ENCODE data around the gene RPS6KA2. TPM values are rescaled to one million over a fixed set of nuclear protein-coding genes. Genes with fewer than 3 reads are reported as not detected.

RPS6KA2 gene
- total RNA-seq = 33.2 TPM

DNA sequence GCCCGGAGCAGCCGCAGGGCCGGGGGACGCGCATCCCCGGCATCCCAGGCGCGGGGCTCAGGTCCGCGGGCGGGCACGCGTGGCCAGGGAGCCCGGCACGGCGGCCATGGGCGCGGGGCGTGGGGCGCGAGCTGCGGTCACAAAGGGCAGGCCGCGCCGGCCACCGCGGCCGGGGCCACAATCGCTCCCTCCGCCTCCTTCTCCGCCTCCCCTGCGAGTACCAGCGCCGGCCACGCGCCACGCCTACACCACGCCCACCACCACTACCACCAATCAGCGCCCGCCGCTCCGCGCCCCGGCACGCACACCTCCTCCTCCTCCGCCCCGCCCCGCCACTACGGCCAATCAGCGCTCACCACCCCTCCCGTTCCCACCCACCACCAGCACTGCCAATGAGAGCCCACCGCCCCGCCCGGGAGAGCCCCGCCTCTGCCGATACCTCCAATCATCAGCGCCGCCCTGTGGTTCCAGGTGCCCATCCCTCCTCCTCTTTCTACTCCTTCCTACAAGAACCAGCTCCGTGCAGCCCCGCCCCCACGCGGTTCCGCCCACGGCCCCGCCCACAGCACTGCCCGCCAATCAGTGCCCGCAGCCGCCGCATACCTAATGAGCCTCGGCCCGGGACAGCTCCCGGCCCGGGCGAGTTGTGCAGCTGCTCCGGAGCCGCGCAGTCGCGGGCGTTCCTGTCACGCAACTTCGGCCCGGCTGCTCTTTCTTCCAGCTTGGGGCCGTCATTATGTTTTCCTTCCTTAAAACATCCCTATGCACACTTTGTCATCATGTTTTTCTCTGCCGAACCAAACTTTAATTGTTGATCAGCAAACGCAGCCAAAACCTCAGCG is at the start of gene RPS6KA2:
Gene RPS6KA2 (minus strand): TSS at position 219 of the 842 bp plus-strand sequence. CDS start 232 bp downstream, outside the sequence.
- DNase-seq = peak; percentile 100

DNA sequence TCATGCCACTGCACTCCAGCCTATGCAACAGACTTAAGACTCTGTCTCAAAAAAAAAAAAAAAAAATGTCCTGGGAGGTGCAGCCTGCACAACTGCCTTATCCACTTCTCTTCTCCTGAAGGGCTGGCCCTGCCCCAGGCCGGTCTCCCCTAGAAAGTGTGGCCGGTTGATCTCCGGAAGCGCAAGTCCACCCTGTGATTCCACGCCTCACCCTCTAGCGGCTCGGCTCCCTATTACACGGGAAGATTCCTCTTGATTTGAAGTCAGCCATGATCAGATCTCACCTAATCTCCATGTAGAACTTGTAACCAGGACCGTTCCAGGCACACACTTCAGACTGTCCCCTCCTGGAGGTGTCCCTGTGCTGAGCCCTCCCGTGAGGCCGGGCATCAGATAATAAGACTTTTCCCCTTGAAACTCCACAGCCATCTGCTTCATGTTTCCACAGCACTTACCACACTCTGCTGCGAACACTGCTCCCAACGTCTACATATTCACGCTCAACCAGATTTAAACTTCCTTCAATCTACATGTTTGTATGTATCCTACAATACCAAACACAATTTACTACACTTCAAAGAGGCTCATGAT is 49.3 kb upstream of the RPS6KA2 start:
- DNase-seq = no peak

DNA sequence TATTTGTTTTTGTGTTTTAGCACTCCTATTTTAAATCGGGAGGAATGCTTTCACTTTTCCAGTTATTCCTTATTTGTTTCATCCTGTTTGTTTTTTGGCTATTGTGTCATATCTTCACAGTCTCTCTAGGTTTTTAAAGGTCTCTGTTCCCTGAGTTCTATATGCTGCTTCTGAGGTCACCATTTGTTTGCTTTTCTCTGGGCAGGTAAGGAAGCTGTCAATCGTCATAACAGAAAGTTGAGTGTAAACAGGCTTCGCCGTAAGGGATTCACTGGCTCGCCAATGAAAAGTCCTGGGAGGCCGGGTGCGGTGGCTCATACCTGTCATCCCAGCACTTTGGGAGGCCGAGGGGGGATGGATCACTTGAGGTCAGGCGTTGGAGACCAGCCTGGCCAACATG is 48.7 kb upstream of the RPS6KA2 start:
- DNase-seq = no peak

DNA sequence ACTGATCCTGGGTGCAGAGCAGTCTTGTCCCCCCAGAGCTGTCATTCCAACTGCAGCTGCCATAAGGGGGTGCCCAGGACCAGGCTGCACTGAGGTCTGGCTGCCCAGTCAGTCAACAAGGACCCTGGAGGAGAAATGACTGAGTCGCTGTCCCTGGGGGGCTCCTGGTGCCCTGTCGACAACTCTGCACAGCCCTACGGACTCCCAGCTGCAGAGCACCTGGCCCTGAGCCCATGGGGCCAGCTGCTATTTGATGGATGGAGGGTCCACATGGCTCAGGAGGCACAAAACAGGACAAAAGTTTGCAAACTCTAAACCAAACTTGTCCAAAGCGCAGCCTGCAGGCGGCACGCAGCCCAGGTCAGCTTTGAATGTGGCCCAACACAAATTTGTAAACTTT is 46.3 kb upstream of the RPS6KA2 start:
- no peak for DNase-seq

DNA sequence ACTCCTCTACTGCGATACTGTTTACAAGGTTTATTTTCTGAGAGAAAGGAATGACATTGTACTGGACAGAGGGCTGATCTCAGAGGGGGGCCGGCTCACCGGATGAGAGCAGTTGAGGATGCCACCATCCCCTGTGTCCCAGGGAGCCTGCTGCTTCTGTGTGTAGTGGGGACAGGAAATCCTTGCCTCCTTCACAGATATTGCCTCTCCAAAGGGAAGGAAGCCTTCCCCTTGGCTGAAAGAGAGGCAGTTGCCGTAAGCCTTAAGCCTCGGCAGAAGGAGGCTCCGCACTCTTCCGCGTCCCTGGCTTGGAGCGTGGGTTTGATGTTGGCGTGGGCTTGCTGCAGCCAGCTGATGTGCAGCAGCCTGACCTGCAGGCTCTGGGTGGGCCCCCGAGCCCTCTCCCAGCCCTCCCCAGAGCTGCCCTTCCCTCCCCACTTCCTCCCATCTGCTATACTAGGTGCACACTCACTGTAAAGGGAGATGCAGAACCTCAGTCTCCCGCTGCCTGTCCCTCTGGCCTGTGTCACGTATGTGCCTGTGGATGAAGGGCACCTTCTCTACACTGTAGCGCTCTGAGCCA is 45.7 kb upstream of the RPS6KA2 start:
- no peak for DNase-seq

DNA sequence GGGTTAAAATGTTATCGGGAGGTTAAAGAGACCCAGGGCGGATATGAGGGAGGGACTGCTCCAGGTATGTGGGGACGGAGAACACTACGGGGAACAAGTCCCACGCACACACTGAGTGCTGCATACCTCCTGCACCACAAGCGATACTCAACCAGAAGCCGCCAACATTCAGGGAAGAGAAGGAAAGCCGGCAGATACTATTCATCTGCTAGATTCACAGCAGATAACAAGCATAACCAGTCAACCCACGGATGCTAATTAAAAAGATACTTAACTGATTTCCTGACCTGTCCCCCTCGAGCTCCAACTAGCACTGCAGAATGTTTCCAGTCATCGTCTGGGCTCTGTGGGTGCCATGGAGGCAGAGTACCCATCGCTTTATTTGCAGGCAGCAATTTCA is 45.1 kb upstream of the RPS6KA2 start:
- DNase-seq = no peak

DNA sequence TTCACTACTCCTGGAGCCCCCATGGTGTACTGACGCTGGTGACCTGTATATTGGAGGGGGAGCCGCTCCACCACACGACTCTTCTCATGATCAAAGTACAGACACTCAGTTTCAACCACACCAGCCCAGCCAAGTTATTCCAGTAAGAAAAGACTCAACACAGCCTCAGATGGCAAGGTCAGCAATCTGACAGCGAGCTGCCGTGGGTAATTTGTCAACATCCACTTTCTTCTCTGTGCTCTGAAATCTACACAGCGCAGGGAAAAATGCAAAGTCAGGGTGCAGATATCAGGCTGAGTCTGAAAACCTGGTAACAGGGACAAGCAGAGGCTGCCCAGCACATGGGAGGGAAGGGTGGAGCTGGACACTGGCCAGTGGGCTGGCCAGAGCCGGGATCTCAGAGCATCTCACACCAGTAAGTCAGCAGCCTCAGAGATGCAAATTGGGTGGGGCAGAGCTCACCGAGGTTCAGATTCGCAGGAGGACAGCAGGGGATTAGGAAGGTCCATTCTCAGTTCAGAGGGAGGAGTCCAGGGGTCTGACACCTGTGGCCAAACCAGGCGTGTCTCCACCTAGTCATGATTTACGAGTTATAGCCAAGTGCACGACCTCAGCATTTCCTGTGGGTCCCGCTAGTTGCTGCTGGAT is 44.5 kb upstream of the RPS6KA2 start:
- DNase-seq = no peak

DNA sequence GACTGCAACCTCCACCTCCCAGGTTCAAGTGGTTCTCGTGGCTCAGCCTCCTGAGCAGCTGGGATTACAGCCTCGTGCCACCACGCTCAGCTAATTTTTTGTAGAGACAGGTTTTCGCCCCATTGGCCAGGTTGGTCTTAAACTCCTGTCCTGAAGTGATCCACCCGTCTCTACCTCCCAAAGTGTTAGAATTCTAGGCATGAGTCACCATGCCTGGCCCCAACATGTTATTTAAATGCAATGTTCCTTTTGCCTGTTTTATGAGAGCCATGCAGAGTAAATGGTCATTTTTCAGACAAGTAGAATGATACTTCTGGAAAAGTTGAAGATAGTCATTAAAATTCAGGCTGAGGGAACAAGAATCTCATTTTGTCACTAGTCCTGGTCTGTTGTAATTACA is 43.8 kb upstream of the RPS6KA2 start:
- no peak for DNase-seq

DNA sequence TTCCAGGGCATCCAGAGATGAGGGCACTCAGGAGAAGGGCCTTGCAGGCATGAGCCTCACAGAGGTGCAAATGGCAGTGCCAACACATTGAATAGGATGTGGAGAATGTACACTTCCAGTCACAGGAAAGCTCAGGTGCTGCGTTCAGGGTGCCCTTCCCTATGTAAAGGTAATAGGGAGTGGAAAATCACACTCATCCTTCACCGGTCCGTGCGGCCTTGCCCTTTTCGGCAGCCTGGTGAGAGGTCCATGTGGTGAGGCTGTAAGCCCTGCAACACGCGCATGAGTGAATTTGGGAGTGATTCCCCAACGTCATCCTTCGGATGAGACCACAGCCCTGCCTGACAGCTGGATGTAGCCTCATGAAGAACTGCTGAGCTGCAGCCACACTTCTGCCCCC is 43.0 kb upstream of the RPS6KA2 start:
- no peak for DNase-seq

DNA sequence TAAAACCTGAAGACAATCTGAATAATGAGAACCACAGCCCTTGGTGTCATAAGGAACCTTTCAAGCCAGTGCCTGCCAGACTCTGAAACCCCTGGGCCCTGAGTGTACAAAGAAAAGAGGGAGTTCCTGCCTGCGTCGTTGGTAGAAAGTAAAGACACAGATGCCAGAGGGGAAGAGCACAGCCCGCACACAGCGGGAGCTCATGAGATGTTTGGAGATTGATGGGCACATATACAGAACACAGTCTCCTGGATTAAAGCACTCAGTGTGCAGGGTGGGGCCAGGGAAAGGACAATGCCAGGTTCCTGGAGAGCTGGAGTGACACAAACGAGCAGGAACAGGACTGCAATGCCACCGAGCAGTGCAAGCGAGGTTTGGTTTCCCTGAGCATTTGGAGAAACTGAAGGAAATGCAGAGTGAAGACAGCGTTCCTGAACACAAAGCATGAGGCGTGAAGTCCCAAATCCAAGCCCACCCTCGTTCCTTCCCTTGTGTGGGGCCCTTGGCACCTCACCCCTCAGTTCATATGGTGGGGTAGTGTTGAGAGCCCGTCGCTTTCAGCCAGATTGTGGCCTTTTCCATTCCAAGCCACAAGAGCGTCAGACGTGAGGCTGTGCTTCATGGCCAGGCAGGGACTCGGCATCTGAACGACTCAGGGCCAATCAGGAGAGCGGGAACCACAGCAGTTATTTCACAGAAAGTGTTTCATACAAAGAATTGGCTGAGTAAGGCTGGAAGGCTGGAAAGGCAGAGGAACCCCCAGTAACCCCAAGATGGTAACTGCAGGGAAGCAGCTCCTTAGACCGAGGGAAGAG is 41.0 kb upstream of the RPS6KA2 start:
- peak; percentile 37 for DNase-seq

DNA sequence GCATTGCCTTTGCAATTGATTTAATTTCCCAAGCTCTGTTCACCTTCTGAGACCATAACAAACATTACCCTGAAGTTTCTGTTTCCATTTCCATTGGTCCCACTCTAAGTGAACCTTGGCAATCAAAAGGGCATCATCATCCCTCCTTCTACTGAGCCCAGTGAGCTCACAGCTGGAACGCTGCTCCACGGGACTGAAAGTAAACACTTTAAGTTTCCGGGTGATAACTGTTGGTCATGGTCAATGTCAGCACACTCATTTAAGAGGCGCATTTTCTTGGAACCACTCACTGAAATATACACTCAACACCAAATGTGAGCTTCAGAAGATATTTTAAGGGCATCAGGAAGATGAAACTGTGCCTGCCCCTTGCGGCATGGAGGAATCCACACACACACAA is 37.1 kb upstream of the RPS6KA2 start:
- DNase-seq = peak; percentile 38

DNA sequence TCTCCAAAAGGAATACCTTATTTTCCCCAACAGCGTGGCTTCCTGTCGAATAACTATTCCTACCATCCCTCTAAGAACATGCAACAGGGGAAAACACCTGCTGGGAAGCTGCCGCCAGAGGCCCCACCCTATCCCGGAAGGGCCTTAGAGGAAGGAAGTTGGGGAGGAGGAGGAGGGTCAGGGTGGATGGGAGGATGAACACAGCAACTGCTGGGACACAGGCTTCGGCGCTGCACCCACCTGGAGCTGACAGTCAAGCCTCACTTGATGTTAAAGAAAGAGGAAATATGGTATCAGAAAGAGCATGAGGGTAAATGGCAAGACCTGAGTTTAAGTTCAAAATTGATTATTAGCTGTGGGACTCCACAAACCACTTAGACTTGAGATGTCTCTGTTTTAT is 36.5 kb upstream of the RPS6KA2 start:
- DNase-seq = no peak

DNA sequence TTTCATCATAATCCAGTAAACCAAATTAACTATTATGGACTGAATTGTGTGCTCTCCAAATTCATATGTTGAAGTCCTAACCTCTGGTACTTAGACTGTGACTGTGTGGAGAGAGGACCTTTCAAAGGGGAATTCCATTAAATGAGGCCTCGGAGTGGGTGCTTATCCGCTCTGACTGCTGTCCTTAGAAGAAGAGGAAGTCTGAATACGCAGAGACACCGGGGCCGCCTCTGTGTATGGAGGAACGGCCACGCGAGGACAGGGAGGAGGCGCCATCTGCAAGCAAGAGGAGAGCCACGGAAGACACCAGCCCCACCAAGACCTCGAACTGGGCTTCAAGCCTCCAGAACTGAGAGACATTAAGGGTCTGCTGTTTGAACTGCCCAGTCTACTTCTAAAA is 35.6 kb upstream of the RPS6KA2 start:
- no peak for DNase-seq

DNA sequence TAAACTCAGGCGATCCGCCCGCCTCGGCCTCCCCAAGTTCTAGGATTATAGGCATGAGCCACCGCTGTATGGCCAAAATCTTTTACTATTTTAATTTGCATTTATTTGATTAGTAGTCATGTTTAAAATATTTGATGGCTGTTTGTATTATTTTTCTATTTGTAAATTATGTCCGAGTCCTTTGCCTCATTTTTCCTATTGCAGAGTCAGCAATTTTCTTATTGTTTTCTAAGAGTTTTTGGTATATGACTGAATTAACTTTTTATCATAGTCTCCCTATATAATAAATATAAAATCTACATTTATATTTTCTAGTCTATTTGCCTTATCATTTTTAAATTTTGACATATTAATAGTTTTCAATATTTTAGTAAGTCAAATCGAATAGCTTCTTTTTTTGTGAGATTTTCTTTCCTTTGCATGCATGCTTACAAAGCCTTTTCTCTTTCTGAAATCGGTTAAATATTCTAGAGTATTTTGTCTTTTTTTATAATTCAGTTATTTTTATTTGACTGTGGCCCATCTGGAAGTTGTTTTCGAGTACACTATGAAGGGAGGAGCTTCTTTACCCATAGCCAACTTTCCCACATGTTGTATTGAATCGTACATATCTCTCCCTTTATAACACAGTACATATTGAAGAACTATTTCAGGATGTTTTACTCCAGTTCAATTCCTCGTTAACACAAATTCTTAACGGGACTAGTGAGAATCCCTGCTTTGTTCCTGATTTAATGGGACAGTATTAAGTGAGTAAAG is 34.5 kb upstream of the RPS6KA2 start:
- DNase-seq = no peak

DNA sequence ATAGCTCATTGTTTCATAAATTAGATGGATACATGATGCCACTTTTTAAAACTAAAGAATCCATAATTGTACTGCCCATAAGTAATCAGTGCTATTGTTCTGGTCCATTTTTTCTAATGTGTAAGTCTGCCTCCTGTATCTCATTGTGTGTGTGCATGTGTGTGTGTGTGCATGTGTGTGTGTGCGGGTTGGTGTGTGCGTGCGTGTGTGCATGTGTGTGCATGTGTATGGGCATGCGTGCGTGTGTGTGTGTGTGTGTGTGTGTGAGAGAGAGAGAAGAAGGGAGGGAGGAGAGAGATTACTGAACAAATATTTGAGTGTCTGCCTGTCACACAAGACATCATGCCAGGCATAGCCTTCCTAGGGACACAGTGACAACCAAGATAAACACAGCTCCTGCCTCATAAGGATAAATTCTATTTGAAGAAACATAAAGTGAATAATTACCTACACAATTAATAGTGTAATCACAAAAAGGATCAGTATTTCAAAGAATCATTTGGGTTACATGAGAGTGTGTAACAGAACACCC is 33.2 kb upstream of the RPS6KA2 start:
- DNase-seq = no peak

DNA sequence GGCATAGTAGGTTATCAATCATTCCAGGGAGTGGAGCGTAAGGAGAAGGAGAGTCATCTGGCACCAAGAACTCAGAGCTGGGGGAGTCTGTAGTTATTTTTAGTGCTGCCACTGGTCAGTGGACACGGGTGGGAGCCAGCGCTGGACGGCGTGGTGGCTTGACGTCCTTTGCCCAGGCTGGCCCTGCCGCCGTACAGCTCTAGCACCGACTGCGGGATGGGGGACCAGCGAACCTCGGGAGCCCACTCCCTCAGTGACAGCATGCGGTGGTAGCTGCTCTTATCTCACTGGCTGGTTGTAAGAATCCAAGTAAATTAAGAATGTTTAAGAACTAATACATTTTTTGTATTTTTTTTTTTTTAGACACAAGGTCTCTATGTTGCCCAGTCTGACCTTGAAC is 32.5 kb upstream of the RPS6KA2 start:
- DNase-seq = no peak

DNA sequence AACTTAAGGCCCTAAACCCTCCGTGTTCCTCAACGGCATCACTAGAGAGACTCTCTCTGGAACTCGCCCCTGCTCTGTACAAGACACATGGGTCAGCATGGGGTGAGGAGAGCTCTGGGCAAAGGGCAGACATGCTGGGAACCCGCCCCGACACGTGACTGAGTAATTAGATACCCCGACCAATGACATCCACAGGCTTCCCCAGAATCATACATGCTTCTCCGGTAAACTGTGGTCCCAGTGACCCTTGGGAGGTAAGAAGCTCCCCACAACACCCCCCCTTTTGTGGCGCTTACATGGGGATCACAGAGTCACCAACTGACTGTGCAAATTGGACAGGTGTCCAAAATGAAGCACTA is 31.7 kb upstream of the RPS6KA2 start:
- DNase-seq = no peak

DNA sequence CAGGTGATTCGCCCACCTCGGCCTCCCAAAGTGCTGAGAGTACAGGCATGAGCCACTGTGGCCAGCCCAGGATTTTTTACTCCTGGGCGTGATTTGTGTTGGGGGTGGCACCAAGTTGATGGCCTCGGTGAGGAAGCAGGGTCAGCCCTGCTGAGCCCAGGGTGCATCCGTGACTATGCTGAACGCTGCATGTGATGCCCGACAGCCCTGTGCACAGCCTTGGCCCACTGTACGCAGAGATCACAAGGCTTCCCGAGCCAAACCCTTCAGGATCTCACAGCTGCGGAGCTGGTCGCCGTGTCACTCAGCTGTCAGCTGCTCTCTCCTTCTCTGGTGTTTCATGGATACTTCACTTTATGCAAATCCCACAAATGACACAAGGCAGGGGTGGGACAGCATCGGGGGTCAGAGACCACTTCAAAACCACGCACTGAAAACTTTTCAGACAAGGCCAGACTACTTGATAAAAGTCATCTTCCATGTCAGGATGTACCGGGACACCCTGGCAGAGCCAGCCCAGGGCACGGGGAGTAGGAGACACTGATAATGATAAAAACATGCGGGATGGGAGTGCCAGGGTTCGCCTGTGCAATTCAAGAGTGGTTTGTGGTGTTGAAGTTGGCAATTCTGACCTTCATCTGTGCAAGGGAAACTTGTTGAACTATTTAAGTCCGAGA is 31.2 kb upstream of the RPS6KA2 start:
- peak; percentile 29 for DNase-seq

DNA sequence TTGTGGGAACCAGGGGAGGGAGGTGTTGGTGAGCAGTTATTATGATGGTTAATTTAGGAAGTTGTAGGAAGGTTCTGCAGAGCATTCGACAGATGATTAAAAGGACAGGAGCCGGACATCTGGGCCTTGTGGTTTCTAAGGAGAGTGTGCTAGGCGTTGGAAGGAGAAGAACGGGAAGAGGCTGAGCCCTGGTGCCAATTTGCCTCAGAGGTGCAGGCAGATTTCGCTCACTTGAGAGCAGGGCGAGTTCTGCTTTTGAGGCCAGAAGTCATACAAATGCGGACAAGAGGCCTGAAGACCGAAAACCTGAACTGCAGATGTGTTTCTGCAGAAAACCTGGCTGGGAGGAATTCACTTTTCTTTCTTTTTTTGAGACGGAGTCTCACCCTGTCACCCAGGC is 30.5 kb upstream of the RPS6KA2 start:
- DNase-seq = no peak

All from tongue (tissue), 2 donors.